GM21717 (cell line): ENCODE results near the gene KLHL10.

Source experiments
- ATAC-seq: cut with Tn5 transposase; IDR thresholded peaks from one replicate; pipeline ENCODE4 v1.9.1; 2021; ENCODE audit warnings: mild to moderate bottlenecking, moderate library complexity; ENCODE audit not compliant: unreplicated experiment

KLHL10 gene

GRCh38 chr17:41892021-41892376 lies 54.4 kb downstream of the KLHL10 start:
- no peak for ATAC-seq

GRCh38 chr17:41893384-41893783 lies 55.8 kb downstream of the KLHL10 start:
- no peak for ATAC-seq

- ATAC-seq: no peak
Measured at GRCh38 chr17:41894791-41895331, 57.2 kb downstream of the KLHL10 start.

GRCh38 chr17:41895617-41896016 lies 58.0 kb downstream of the KLHL10 start:
- no peak for ATAC-seq

- no peak for ATAC-seq
Measured at GRCh38 chr17:41896726-41897125, 59.1 kb downstream of the KLHL10 start.
